ENCODE results near the gene STPG3. TPM values are rescaled to one million over a fixed set of nuclear protein-coding genes. Genes with fewer than 3 reads are reported as not detected.

The STPG3 gene
- total and polyA plus RNA-seq, 9 of the 15 experiments (the other 6 are each of a cell fraction or from before 2014, with no cell fraction given) = not detected

GRCh38 chr9:137223078-137223970, 27.8 kb upstream of the STPG3 start (continued):
- peak in 2 of 3 experiments; percentile 82 to 83 for TF ChIP-seq YY1 (IDR thresholded peaks at IDR 0.05; ENCODE audit: borderline replicate concordance in 1 of 3, control insufficient read depth in 1 of 3, extremely low read depth in 1 of 3, insufficient read depth in 3 of 3, insufficient read length in 1 of 3, insufficient replicate concordance in 2 of 3, low read depth in 1 of 3, low read length in 2 of 3)
- TF ChIP-seq TRIM24 (IDR thresholded peaks at IDR 0.05) = peak in 1 of 2 experiments; percentile 81; a peak in 2 of 4 replicates
- no peak for TF ChIP-seq NR2C2 (CRISPR knock-in tag; IDR thresholded peaks at IDR 0.05)
- TF ChIP-seq NR2C2 (tag; IDR thresholded peaks at IDR 0.05) = peak; percentile 42; the same call in 1 of the 2 replicates
- TF ChIP-seq ARID3B (CRISPR knock-in tag; IDR thresholded peaks at IDR 0.05; ENCODE audit: borderline replicate concordance) = no peak
- TF ChIP-seq GTF2E2 (tag; IDR thresholded peaks at IDR 0.05) = peak; percentile 75; the same call in 1 of the 2 replicates
- no peak for TF ChIP-seq CEBPG (CRISPR knock-in tag; IDR thresholded peaks at IDR 0.05)
- no peak for TF ChIP-seq CEBPG (tag; conservative IDR thresholded peaks at IDR 0.05 in 1 of 2, IDR thresholded peaks at IDR 0.05 in 1 of 2)
- TF ChIP-seq ERF (CRISPR knock-in tag; IDR thresholded peaks at IDR 0.05) = 0 out of 2 replicates have a peak, but pooled peaks have one; percentile 65
- TF ChIP-seq TAF1 (IDR thresholded peaks at IDR 0.05; ENCODE audit: control insufficient read depth, extremely low read depth, insufficient read depth, low read length, severe bottlenecking) = peak; percentile 62
- TF ChIP-seq MYNN (IDR thresholded peaks at IDR 0.05) = peak; percentile 8; the same call in 1 of the 2 replicates
- TF ChIP-seq MYNN (CRISPR knock-in tag; IDR thresholded peaks at IDR 0.05) = no peak
- TF ChIP-seq GABPA (tag; conservative IDR thresholded peaks at IDR 0.05; ENCODE audit: low read depth) = peak; percentile 97
